Mucosa of stomach (tissue), 1 donor: ENCODE measurements around the gene C2orf92.
"Not testable (repeated sequence)": the region's sequence is repeated elsewhere in the genome, so short reads cannot be mapped to it uniquely, and the experiment has no call there.

Experiments
- H3K27me3 ChIP-seq: one replicate; pipeline ENCODE4 v1.7.0; 2013; ENCODE audit warnings: mild to moderate bottlenecking, low read length; ENCODE audit not compliant: control insufficient read depth, insufficient read depth
- H3K36me3 ChIP-seq: one replicate; pipeline ENCODE4 v1.7.0; 2013; ENCODE audit warnings: low read length; ENCODE audit not compliant: control insufficient read depth, insufficient read depth
- H3K4me1 ChIP-seq: one replicate; pipeline ENCODE4 v1.7.0; 2013; ENCODE audit warnings: mild to moderate bottlenecking, low read length; ENCODE audit not compliant: control insufficient read depth, insufficient read depth
- H3K4me3 ChIP-seq: one replicate; pipeline ENCODE4 v1.7.0; 2013; ENCODE audit warnings: low read length
- H3K9ac ChIP-seq: one replicate; pipeline ENCODE4 v1.7.0; 2013; ENCODE audit warnings: mild to moderate bottlenecking, low read length, moderate library complexity
- H3K9me3 ChIP-seq: one replicate; pipeline ENCODE4 v1.7.0; 2013; ENCODE audit warnings: mild to moderate bottlenecking, low read length, moderate library complexity; ENCODE audit not compliant: control insufficient read depth
- donor health status: Pancreatic carcinoma.

C2orf92 gene

DNA sequence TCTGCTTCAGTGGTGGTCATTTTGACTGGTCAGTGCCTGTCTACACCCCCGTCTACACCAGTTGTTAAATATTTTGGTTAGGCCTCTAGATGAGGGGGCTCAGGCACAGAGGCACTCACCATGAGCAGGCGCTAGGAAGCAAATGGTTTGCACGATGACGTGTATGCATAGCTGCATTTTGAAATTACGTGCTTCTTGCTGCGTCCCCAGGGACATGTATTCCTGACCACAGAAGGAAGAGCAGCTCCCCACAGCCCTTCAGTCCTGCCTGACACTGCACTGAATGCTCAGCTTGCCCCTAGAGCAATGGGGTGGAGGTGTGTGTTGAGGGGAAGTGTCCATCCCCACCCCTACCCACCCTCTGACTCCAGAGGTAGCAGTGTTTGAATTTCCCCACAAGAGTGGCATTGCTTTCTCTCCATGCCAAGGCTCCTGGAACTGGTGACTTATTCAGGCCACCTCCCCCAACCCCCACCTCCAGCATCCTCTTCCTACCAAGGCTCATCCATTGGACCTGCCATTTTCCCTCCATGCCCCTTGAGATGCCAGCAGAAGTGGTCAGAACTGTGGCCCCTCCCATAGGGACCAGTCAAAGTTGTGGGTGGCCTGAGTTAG is 32.4 kb downstream of the C2orf92 start:
- H3K27me3 ChIP-seq, result no peaks in the 10 kb centered on the region
- no peaks in the 10 kb centered on the region for H3K36me3 ChIP-seq
- no peaks in the 10 kb centered on the region for H3K4me1 ChIP-seq
- H3K4me3 ChIP-seq, result no peak overlapping the region
- no peaks in the 10 kb centered on the region for H3K9me3 ChIP-seq
- no peak overlapping the region for H3K9ac ChIP-seq

- Histone ChIP-seq H3K9me3 (no peaks in the 10 kb centered on the region), H3K4me1 (peaks cover 9% of the 10 kb centered on the region), H3K36me3 (no peaks in the 10 kb centered on the region), H3K4me3 (no peak overlapping the region), H3K27me3 (no peaks in the 10 kb centered on the region), H3K9ac (no peak overlapping the region)
Measured at GRCh38 chr2:97702731-97703470, 33.4 kb downstream of the C2orf92 start.

- H3K36me3 ChIP-seq, result no peaks in the 10 kb centered on the region
- H3K9ac ChIP-seq, result no peak overlapping the region
- H3K27me3 ChIP-seq, result no peaks in the 10 kb centered on the region
- peaks cover 10% of the 10 kb centered on the region for H3K4me1 ChIP-seq
- no peak overlapping the region for H3K4me3 ChIP-seq
- no peaks in the 10 kb centered on the region for H3K9me3 ChIP-seq
Measured at GRCh38 chr2:97703741-97704140, 34.2 kb downstream of the C2orf92 start.

- H3K36me3 ChIP-seq, result no peaks in the 10 kb centered on the region
- H3K4me1 ChIP-seq, result peaks cover 10% of the 10 kb centered on the region
- H3K9ac ChIP-seq, result no peak overlapping the region
- no peaks in the 10 kb centered on the region for H3K9me3 ChIP-seq
- H3K27me3 ChIP-seq, result no peaks in the 10 kb centered on the region
- no peak overlapping the region for H3K4me3 ChIP-seq
Measured at GRCh38 chr2:97704989-97705388, 35.5 kb downstream of the C2orf92 start.

GRCh38 chr2:97706112-97706511 is 36.6 kb downstream of the C2orf92 start:
- Histone ChIP-seq H3K36me3 (no peaks in the 10 kb centered on the region), H3K27me3 (peaks cover 4% of the 10 kb centered on the region), H3K4me3 (no peak overlapping the region), H3K9ac (no peak overlapping the region), H3K4me1 (peaks cover 10% of the 10 kb centered on the region), H3K9me3 (no peaks in the 10 kb centered on the region)

DNA sequence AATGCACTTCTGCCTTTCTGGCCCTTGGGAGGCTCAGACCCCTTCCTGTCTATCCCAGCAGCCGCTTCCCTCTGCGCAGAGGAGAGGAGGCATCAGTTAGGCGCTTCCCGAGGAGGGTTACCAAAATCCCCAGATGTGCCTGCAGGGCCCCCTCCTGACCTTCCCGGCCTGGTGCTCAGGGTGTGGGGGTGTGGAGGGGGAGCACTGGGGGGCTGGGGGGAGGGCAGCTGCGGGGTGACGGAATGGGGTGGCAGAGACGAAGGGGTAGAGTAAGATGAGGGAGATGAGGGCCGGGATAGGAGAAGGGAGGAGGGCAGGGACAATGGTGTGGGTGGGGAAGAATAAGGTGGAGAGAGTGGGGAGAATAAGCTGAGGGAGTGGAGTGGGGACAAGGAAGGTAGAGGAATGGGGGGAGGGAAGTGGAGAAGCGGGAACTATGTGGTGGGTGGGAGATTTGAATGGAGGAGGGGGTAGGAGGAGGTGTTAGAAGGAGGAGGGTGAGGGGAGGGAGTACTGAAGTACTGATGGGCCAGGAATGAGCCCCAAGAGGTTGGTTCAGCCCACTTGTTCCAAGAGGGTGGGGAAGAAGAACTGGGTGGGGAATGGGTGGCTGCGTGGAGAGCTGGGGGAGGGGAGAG is 37.3 kb downstream of the C2orf92 start:
- no peaks in the 10 kb centered on the region for H3K9me3 ChIP-seq
- H3K27me3 ChIP-seq, result peaks cover 4% of the 10 kb centered on the region
- H3K4me3 ChIP-seq, result no peak overlapping the region
- H3K36me3 ChIP-seq, result no peaks in the 10 kb centered on the region
- peaks cover 10% of the 10 kb centered on the region for H3K4me1 ChIP-seq
- H3K9ac ChIP-seq, result no peak overlapping the region

- Histone ChIP-seq H3K9me3 (no peaks in the 10 kb centered on the region), H3K27me3 (peaks cover 4% of the 10 kb centered on the region), H3K9ac (no peak overlapping the region), H3K4me1 (peaks cover 10% of the 10 kb centered on the region), H3K36me3 (no peaks in the 10 kb centered on the region), H3K4me3 (no peak overlapping the region)
Measured at GRCh38 chr2:97707362-97708047, 38.0 kb downstream of the C2orf92 start.

DNA sequence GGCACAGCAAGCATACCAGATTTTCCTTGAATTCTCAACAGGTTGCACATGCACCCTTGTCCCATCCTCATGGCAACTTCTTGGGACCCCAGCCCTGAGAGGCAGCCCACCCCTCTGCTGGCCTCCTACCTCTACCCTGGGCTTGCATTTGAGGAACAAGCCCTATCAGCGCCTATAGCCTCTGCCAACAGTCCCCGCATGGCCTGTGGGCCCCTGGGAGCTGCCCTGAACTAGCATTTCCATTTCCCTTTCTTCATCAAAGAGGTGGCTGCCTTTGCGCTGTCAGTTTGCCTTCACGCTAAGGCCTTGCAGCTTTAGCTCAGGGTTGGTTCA is 38.5 kb downstream of the C2orf92 start:
- no peak overlapping the region for H3K4me3 ChIP-seq
- no peaks in the 10 kb centered on the region for H3K9me3 ChIP-seq

DNA sequence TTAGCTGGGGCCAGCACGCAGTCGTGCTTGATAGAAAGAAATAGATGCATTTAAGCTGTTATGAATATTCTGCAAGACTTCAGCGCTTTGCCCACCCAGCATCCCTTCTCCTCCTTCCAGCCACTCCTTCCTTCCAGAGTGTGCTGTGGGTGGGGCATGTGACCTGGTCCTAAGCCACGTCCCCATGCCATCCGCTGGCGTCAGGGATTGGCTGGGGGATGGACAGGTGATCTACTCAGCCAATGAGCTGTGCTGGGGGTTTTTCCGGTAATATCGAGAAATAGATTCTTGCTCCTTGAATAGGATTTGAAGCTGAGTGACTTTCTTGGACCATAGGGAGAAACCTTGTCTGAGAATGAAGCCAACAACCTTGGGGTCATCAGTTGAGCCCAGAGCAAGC is 39.1 kb downstream of the C2orf92 start:
- Histone ChIP-seq H3K4me3 (no peak overlapping the region), H3K9me3 (no peaks in the 10 kb centered on the region), H3K9ac (no peak overlapping the region), H3K4me1 (peaks cover 10% of the 10 kb centered on the region), H3K27me3 (peaks cover 4% of the 10 kb centered on the region), H3K36me3 (no peaks in the 10 kb centered on the region)

More for the DNA sequence above, 38.5 kb downstream of the C2orf92 start:
- Histone ChIP-seq H3K9ac (no peak overlapping the region), H3K36me3 (no peaks in the 10 kb centered on the region), H3K27me3 (peaks cover 4% of the 10 kb centered on the region), H3K4me1 (peaks cover 10% of the 10 kb centered on the region)

GRCh38 chr2:97711394-97711711 is 41.8 kb downstream of the C2orf92 start:
- Histone ChIP-seq H3K9ac (no peak overlapping the region), H3K9me3 (no peaks in the 10 kb centered on the region), H3K36me3 (no peaks in the 10 kb centered on the region), H3K4me3 (no peak overlapping the region), H3K4me1 (peaks cover 10% of the 10 kb centered on the region), H3K27me3 (peaks cover 4% of the 10 kb centered on the region)

- not testable (repeated sequence) for H3K9me3 ChIP-seq, H3K27me3 ChIP-seq, H3K9ac ChIP-seq, H3K4me1 ChIP-seq, H3K4me3 ChIP-seq, H3K36me3 ChIP-seq
Measured at GRCh38 chr2:97712175-97712574, 42.7 kb downstream of the C2orf92 start.

- H3K36me3 ChIP-seq, result no peaks in the 10 kb centered on the region
- H3K4me3 ChIP-seq, result no peak overlapping the region
- H3K27me3 ChIP-seq, result peaks cover 4% of the 10 kb centered on the region
- H3K9me3 ChIP-seq, result no peaks in the 10 kb centered on the region
- no peak overlapping the region for H3K9ac ChIP-seq
- peaks cover 3% of the 10 kb centered on the region for H3K4me1 ChIP-seq
Measured at GRCh38 chr2:97712693-97713295, 43.3 kb downstream of the C2orf92 start.
